ENCODE data around the gene LPAR5. TPM values are rescaled to one million over a fixed set of nuclear protein-coding genes. Genes with fewer than 3 reads are reported as not detected.

The LPAR5 gene
- total RNA-seq (2022; extraction: Qiagen RNA extraction; ENCODE audit: low read depth) = 0.38 to 0.71 TPM (median 0.53 TPM) in 5 replicates

DNA sequence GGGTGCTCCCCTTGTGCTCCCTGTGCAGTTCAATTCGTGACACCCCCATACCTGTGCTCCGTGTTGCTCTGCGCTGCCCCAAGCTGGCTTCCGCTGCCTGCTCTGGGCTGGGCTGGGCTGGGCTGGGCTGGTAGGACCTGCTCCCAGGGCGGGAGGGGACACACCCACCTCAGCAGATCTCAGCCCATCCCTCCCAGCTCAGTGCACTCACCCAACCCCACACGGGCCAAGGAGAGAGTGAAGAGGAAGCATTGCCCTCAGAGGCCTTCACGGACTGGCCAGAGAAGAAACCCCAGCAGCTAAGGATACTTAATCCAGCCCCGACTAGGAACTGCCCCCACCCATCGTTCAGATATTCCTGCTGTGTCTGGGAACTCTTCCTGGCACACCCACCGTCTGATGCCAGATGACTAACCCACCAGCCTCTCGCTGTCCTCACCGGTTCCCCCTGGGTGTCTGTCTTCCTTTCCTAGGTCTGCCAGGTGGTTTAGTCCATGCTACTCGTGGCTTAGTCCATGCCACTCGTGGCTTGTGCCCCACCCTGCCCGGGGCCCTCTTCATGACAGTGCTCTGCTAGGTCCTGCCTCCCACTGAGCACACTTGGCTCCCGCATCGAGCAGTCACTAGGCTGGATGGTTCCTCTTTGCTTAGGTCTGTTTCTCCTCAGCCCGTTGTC lies at the start of gene LPAR5:
LPAR5 (minus strand) TSS at position 104 of the 676 bp plus-strand sequence. CDS start 14,711 bp downstream, outside the sequence.

DNA sequence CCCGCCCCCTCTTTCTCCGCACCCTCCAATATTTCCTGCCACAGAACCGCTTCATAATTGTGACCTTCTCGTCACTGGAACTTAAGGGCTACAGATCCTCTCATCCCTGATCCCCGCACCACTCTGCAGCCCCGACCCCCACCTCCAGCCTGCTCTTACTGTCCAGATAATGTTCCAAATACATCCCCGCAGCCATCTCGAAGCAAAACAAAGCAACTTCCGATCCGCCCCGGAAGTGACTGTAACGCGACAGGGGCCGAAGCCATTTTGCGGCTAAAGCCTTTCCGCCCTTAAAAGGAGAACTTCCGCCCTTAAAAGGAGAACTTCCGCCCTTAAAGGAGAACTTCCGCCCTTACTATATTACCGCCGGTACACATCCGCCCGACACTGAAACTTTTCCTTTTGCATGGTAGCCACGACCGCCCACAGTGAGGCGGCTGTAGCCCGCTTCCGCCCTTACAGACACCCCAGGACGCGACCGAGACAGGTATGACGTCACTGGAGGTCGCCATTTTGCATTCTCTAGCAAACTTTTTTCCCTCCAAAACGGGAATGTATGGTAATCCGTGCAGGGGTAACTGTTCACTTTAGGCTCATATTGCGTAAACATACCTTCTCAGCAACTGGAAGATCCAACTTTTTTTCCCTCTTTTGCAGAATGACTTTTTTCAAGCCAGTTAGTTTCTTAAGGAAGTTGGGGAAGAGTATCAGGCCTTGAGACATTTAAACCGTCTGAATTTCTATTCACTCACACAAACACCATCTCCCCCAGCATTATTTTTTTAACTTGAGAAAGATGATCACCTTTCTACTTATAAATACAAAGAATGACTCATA lies 27.4 kb upstream of the LPAR5 start, which contains the start of gene ING4:
ING4 (minus strand) TSS at position 214 of the 837 bp plus-strand sequence; CDS start at position 196, 18 bp downstream.

DNA sequence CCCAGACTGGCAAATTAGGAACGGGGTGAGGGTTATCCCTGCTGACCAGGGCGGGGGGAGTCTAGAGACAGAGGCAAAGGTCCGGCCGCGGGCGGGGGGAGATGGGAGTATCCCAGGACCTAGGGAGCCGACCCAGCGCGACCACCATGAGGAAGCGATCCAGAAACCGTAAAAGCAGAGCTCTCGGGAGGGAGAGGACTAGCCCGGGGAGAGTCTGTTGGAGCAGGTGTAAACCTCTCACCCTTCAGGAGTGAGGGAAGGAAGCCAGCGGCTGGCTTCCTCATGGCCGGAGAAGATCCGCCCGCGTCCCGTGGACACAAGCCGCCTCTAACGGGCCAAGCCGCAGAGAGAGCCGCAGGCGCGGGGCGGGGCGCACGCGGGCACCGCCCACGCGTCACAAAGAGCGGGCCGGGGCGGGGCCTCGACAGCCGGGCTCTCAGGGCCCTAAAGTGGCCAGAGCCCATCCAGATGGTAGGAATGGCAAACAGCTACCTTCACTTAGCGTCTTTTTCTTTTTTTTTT lies 11.4 kb upstream of the LPAR5 start, which contains the start of gene ACRBP:
ACRBP (minus strand) TSS at position 350 of the 522 bp plus-strand sequence; CDS start at position 284, 66 bp downstream.

Other genes starting within 250 kb of the LPAR5 start
- not detected in 5 replicates for gene CD27, start 191.0 kb downstream of the LPAR5 start, total RNA-seq (2022; extraction: Qiagen RNA extraction; ENCODE audit: low read depth)
- gene TAPBPL, start 183.9 kb downstream of the LPAR5 start, total RNA-seq (2022; extraction: Qiagen RNA extraction; ENCODE audit: low read depth) = 2.8 to 4.5 TPM (median 3.7 TPM) in 5 replicates
- 9.3 to 12.7 TPM (median 11.5 TPM) in 5 replicates for gene VAMP1, start 165.3 kb downstream of the LPAR5 start, total RNA-seq (2022; extraction: Qiagen RNA extraction; ENCODE audit: low read depth)
- gene MRPL51, start 142.7 kb downstream of the LPAR5 start, total RNA-seq (2022; extraction: Qiagen RNA extraction; ENCODE audit: low read depth) = 295 to 330 TPM (median 316 TPM) in 5 replicates
- gene NCAPD2, start 141.9 kb downstream of the LPAR5 start, total RNA-seq (2022; extraction: Qiagen RNA extraction; ENCODE audit: low read depth) = 66.6 to 79.8 TPM (median 73.5 TPM) in 5 replicates
- 7,428 to 9,230 TPM (median 8,815 TPM) in 5 replicates for gene GAPDH, start 101.4 kb downstream of the LPAR5 start, total RNA-seq (2022; extraction: Qiagen RNA extraction; ENCODE audit: low read depth)
- gene IFFO1, start 79.9 kb downstream of the LPAR5 start, total RNA-seq (2022; extraction: Qiagen RNA extraction; ENCODE audit: low read depth) = 2.3 to 3.1 TPM (median 2.7 TPM) in 5 replicates
- gene NOP2, start 67.7 kb downstream of the LPAR5 start, total RNA-seq (2022; extraction: Qiagen RNA extraction; ENCODE audit: low read depth) = 105 to 121 TPM (median 110 TPM) in 5 replicates
- 66.0 to 80.0 TPM (median 71.6 TPM) in 5 replicates for gene CHD4, start 28.6 kb downstream of the LPAR5 start, total RNA-seq (2022; extraction: Qiagen RNA extraction; ENCODE audit: low read depth)
- 0.21 to 0.34 TPM (median 0.23 TPM) in 3 of 5 replicates, not detected in the others for gene ACRBP, start 11.5 kb upstream of the LPAR5 start, total RNA-seq (2022; extraction: Qiagen RNA extraction; ENCODE audit: low read depth)
- gene ING4, start 27.2 kb upstream of the LPAR5 start, total RNA-seq (2022; extraction: Qiagen RNA extraction; ENCODE audit: low read depth) = 13.5 to 18.2 TPM (median 15.7 TPM) in 5 replicates
- gene ZNF384, start 53.4 kb upstream of the LPAR5 start, total RNA-seq (2022; extraction: Qiagen RNA extraction; ENCODE audit: low read depth) = 55.6 to 67.7 TPM (median 63.0 TPM) in 5 replicates
- 0.58 to 1.6 TPM (median 0.96 TPM) in 5 replicates for gene PIANP, start 64.9 kb upstream of the LPAR5 start, total RNA-seq (2022; extraction: Qiagen RNA extraction; ENCODE audit: low read depth)
- gene COPS7A, start 88.1 kb upstream of the LPAR5 start, total RNA-seq (2022; extraction: Qiagen RNA extraction; ENCODE audit: low read depth) = 53.3 to 61.0 TPM (median 56.5 TPM) in 5 replicates
- gene MLF2, start 117.2 kb upstream of the LPAR5 start, total RNA-seq (2022; extraction: Qiagen RNA extraction; ENCODE audit: low read depth) = 275 to 309 TPM (median 292 TPM) in 5 replicates
- gene PTMS, start 130.4 kb upstream of the LPAR5 start, total RNA-seq (2022; extraction: Qiagen RNA extraction; ENCODE audit: low read depth) = 682 to 907 TPM (median 824 TPM) in 5 replicates
- 0.47 to 2.2 TPM (median 1.4 TPM) in 5 replicates for gene LAG3, start 136.6 kb upstream of the LPAR5 start, total RNA-seq (2022; extraction: Qiagen RNA extraction; ENCODE audit: low read depth)
- not detected in 5 replicates for gene CD4, start 153.6 kb upstream of the LPAR5 start, total RNA-seq (2022; extraction: Qiagen RNA extraction; ENCODE audit: low read depth)
- 0.39 to 0.93 TPM (median 0.47 TPM) in 5 replicates for gene GPR162, start 185.9 kb upstream of the LPAR5 start, total RNA-seq (2022; extraction: Qiagen RNA extraction; ENCODE audit: low read depth)
- gene P3H3, start 192.4 kb upstream of the LPAR5 start, total RNA-seq (2022; extraction: Qiagen RNA extraction; ENCODE audit: low read depth) = 24.8 to 31.7 TPM (median 26.6 TPM) in 5 replicates
- gene GNB3, start 205.0 kb upstream of the LPAR5 start, total RNA-seq (2022; extraction: Qiagen RNA extraction; ENCODE audit: low read depth) = 1.9 to 2.8 TPM (median 1.9 TPM) in 5 replicates
- gene CDCA3, start 215.3 kb upstream of the LPAR5 start, total RNA-seq (2022; extraction: Qiagen RNA extraction; ENCODE audit: low read depth) = 76.1 to 88.0 TPM (median 79.3 TPM) in 5 replicates
- 77.5 to 93.5 TPM (median 87.6 TPM) in 5 replicates for gene USP5, start 216.2 kb upstream of the LPAR5 start, total RNA-seq (2022; extraction: Qiagen RNA extraction; ENCODE audit: low read depth)
- 1,539 to 1,667 TPM (median 1,622 TPM) in 5 replicates for gene TPI1, start 231.6 kb upstream of the LPAR5 start, total RNA-seq (2022; extraction: Qiagen RNA extraction; ENCODE audit: low read depth)
- 18.3 to 23.2 TPM (median 21.4 TPM) in 5 replicates for gene SPSB2, start 237.3 kb upstream of the LPAR5 start, total RNA-seq (2022; extraction: Qiagen RNA extraction; ENCODE audit: low read depth)